Suprapubic skin (tissue), 4 donors: ENCODE data around the gene PRELID1. TPM values are rescaled to one million over a fixed set of nuclear protein-coding genes. Genes with fewer than 3 reads are reported as not detected.
A peak's percentile ranks its signal among the peaks of the same experiment; 100 is the strongest.

Source experiments
- DNase-seq, 2 donors: peaks; one replicate each; pipeline ENCODE4 v3.0.0-alpha.2; 2019; ENCODE audit warnings: low spot score in 2 of 2
- H3K27ac ChIP-seq: fragments of 200-600 bp; sonication (generic); one replicate; pipeline ENCODE4 v1.5.1; 2019
- H3K27me3 ChIP-seq: fragments of 200-600 bp; sonication (generic); one replicate; pipeline ENCODE4 v1.5.1; 2019
- H3K36me3 ChIP-seq: fragments of 200-600 bp; sonication (generic); one replicate; pipeline ENCODE4 v1.5.1; 2019
- H3K4me1 ChIP-seq: fragments of 200-600 bp; sonication (generic); one replicate; pipeline ENCODE4 v1.5.1; 2019
- H3K4me3 ChIP-seq: fragments of 200-600 bp; sonication (generic); one replicate; pipeline ENCODE4 v1.5.1; 2019; ENCODE audit warnings: mild to moderate bottlenecking
- H3K9me3 ChIP-seq: fragments of 200-600 bp; sonication (generic); one replicate; pipeline ENCODE4 v1.5.1; 2019
- CTCF ChIP-seq, 2 donors: fragments of 200-600 bp in 1 of 2; fragments of 450-650 bp in 1 of 2; sonication (generic) in 1 of 2; IDR thresholded peaks; one replicate each; pipeline ENCODE4 v1.5.1; 2016 to 2019; ENCODE audit warnings: antibody characterized with exemption in 2 of 2, mild to moderate bottlenecking in 1 of 2, moderate library complexity in 1 of 2
- EP300 ChIP-seq: sonication (generic); formaldehyde crosslinking; IDR thresholded peaks from one replicate; pipeline ENCODE4 v1.6.1; 2017; ENCODE audit warnings: antibody characterized with exemption
- POLR2A ChIP-seq, 2 donors: fragments of 450-650 bp; IDR thresholded peaks; one replicate each; pipeline ENCODE4 v1.6.1; 2017; ENCODE audit warnings: antibody characterized with exemption in 2 of 2, mild to moderate bottlenecking in 2 of 2, moderate library complexity in 2 of 2
- POLR2AphosphoS5 ChIP-seq, 3 donors: sonication (generic); formaldehyde crosslinking; IDR thresholded peaks; one replicate each; pipeline ENCODE4 v1.6.1; 2017; ENCODE audit warnings: antibody characterized with exemption in 3 of 3
- WGBS: methylation state at CpG from one replicate; pipeline ENCODE4 v1.1.5; 2018; 5-methylcytosine and 5-hydroxymethylcytosine counted together
- total RNA-seq, 4 donors: library from RNA; depleted of rRNA; stranded (reverse); fragments of >200 nt; gene quantifications; one replicate each; pipeline ENCODE4 v1.1.0, GENCODE V29; 2016

The PRELID1 gene
- total RNA-seq, 4 donors from 2014 or later, result 54.2 to 90.1 (median 62.1) TPM

- Histone ChIP-seq H3K4me1 (peaks cover 28% of the 10 kb centered on the region), H3K27ac (no peak overlapping the region)
- 77% methylated on average over 4 of the region's 4 CpGs for WGBS
Measured at GRCh38 chr5:177346820-177347219, 43.2 kb downstream of the PRELID1 start.

GRCh38 chr5:177347699-177348098 is 44.1 kb downstream of the PRELID1 start:
- Histone ChIP-seq H3K9me3 (no peaks in the 10 kb centered on the region), H3K36me3 (peaks cover 25% of the 10 kb centered on the region), H3K27me3 (no peaks in the 10 kb centered on the region), H3K4me1 (peaks cover 32% of the 10 kb centered on the region), H3K27ac (no peak overlapping the region), H3K4me3 (no peak overlapping the region)
- no peak for DNase-seq
- WGBS, result 85% methylated on average over 4 of the region's 4 CpGs
- TF ChIP-seq POLR2AphosphoS5 (IDR thresholded peaks at IDR 0.05) (no peak), POLR2A (IDR thresholded peaks at IDR 0.05) (no peak), CTCF (IDR thresholded peaks at IDR 0.05) (no peak), EP300 (no peak)

More at GRCh38 chr5:177346820-177347219, 43.2 kb downstream of the PRELID1 start:
- Histone ChIP-seq H3K9me3 (no peaks in the 10 kb centered on the region), H3K4me3 (no peak overlapping the region), H3K36me3 (peaks cover 31% of the 10 kb centered on the region), H3K27me3 (no peaks in the 10 kb centered on the region)
- TF ChIP-seq EP300 (no peak), POLR2AphosphoS5 (IDR thresholded peaks at IDR 0.05) (no peak), CTCF (IDR thresholded peaks at IDR 0.05) (no peak), POLR2A (IDR thresholded peaks at IDR 0.05) (no peak)
- no peak for DNase-seq

GRCh38 chr5:177349362-177349647 is 45.7 kb downstream of the PRELID1 start:
- Histone ChIP-seq H3K4me1 (peaks cover 32% of the 10 kb centered on the region), H3K9me3 (no peaks in the 10 kb centered on the region), H3K27me3 (no peaks in the 10 kb centered on the region), H3K27ac (no peak overlapping the region), H3K4me3 (no peak overlapping the region), H3K36me3 (peaks cover 14% of the 10 kb centered on the region)
- TF ChIP-seq EP300 (no peak), CTCF (IDR thresholded peaks at IDR 0.05) (no peak), POLR2A (IDR thresholded peaks at IDR 0.05) (no peak), POLR2AphosphoS5 (IDR thresholded peaks at IDR 0.05) (no peak)
- DNase-seq, result no peak
- 64% methylated on average over 3 of the region's 3 CpGs for WGBS

GRCh38 chr5:177349762-177350161 is 46.2 kb downstream of the PRELID1 start:
- Histone ChIP-seq H3K4me1 (peaks cover 32% of the 10 kb centered on the region), H3K36me3 (peaks cover 14% of the 10 kb centered on the region), H3K9me3 (no peaks in the 10 kb centered on the region), H3K27ac (no peak overlapping the region), H3K4me3 (peak overlapping the region; percentile 94), H3K27me3 (no peaks in the 10 kb centered on the region)
- WGBS, result 84% methylated on average over 5 of the region's 5 CpGs
- no peak for TF ChIP-seq EP300
- TF ChIP-seq POLR2AphosphoS5 (IDR thresholded peaks at IDR 0.05), result no peak
- TF ChIP-seq POLR2A (IDR thresholded peaks at IDR 0.05), result no peak
- TF ChIP-seq CTCF (IDR thresholded peaks at IDR 0.05), result no peak
- DNase-seq, result no peak

- no peaks in the 10 kb centered on the region for H3K9me3 ChIP-seq
- 10% methylated on average over 19 of the region's 19 CpGs for WGBS
- TF ChIP-seq POLR2AphosphoS5 (IDR thresholded peaks at IDR 0.05) (no peak), EP300 (no peak)
- H3K4me3 ChIP-seq, result peak overlapping the region; percentile 94
- H3K4me1 ChIP-seq, result peaks cover 32% of the 10 kb centered on the region
- H3K27ac ChIP-seq, result peak overlapping the region; percentile 97
- H3K27me3 ChIP-seq, result no peaks in the 10 kb centered on the region
- peaks cover 13% of the 10 kb centered on the region for H3K36me3 ChIP-seq
- DNase-seq, result no peak
Measured at GRCh38 chr5:177350776-177351391, 47.3 kb downstream of the PRELID1 start.
